Suprapubic skin (tissue), 4 donors: ENCODE measurements around the gene RMND5B. TPM values are rescaled to one million over a fixed set of nuclear protein-coding genes. Genes with fewer than 3 reads are reported as not detected.

Experiments
- DNase-seq, 2 donors: peaks; one replicate each; pipeline ENCODE4 v3.0.0-alpha.2; 2019; ENCODE audit warnings: low spot score in 2 of 2
- H3K27ac ChIP-seq: fragments of 200-600 bp; sonication (generic); one replicate; pipeline ENCODE4 v1.5.1; 2019
- H3K27me3 ChIP-seq: fragments of 200-600 bp; sonication (generic); one replicate; pipeline ENCODE4 v1.5.1; 2019
- H3K36me3 ChIP-seq: fragments of 200-600 bp; sonication (generic); one replicate; pipeline ENCODE4 v1.5.1; 2019
- H3K4me1 ChIP-seq: fragments of 200-600 bp; sonication (generic); one replicate; pipeline ENCODE4 v1.5.1; 2019
- H3K4me3 ChIP-seq: fragments of 200-600 bp; sonication (generic); one replicate; pipeline ENCODE4 v1.5.1; 2019; ENCODE audit warnings: mild to moderate bottlenecking
- H3K9me3 ChIP-seq: fragments of 200-600 bp; sonication (generic); one replicate; pipeline ENCODE4 v1.5.1; 2019
- CTCF ChIP-seq, 2 donors: fragments of 200-600 bp in 1 of 2; fragments of 450-650 bp in 1 of 2; sonication (generic) in 1 of 2; IDR thresholded peaks; one replicate each; pipeline ENCODE4 v1.5.1; 2016 to 2019; ENCODE audit warnings: antibody characterized with exemption in 2 of 2, mild to moderate bottlenecking in 1 of 2, moderate library complexity in 1 of 2
- EP300 ChIP-seq: sonication (generic); formaldehyde crosslinking; IDR thresholded peaks from one replicate; pipeline ENCODE4 v1.6.1; 2017; ENCODE audit warnings: antibody characterized with exemption
- POLR2A ChIP-seq, 2 donors: fragments of 450-650 bp; IDR thresholded peaks; one replicate each; pipeline ENCODE4 v1.6.1; 2017; ENCODE audit warnings: antibody characterized with exemption in 2 of 2, mild to moderate bottlenecking in 2 of 2, moderate library complexity in 2 of 2
- POLR2AphosphoS5 ChIP-seq, 3 donors: sonication (generic); formaldehyde crosslinking; IDR thresholded peaks; one replicate each; pipeline ENCODE4 v1.6.1; 2017; ENCODE audit warnings: antibody characterized with exemption in 3 of 3
- WGBS: methylation state at CpG from one replicate; pipeline ENCODE4 v1.1.5; 2018; 5-methylcytosine and 5-hydroxymethylcytosine counted together
- total RNA-seq, 4 donors: library from RNA; depleted of rRNA; stranded (reverse); fragments of >200 nt; gene quantifications; one replicate each; pipeline ENCODE4 v1.1.0, GENCODE V29; 2016

RMND5B gene
- total RNA-seq, 4 donors from 2014 or later: 38.6 to 60.6 (median 42.9) TPM

DNA sequence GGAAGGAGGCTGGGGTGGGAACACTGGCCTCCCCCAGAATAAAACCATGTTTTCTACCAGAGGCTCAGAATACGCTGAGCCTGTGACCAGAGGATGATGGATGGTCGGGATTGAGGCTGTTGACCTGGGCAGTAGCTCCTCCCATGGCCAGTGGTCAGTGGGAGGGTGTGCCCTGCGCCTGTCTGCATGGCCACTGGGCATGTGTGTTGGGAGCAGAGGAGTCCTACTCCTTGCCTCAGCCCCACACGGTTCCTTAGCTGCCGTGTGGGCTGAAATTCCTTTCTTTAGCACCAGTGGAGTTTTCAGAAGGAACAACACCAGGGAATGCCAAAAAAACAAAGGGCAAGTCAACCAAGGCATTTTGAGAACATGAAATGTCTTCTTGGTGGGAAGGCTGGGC lies 8.5 kb upstream of the RMND5B start:
- 90% methylated on average over 5 of the region's 5 CpGs for WGBS
- Histone ChIP-seq H3K27ac (peak overlapping the region; percentile 74), H3K4me3 (no peak overlapping the region), H3K27me3 (peaks cover 20% of the 10 kb centered on the region), H3K9me3 (no peaks in the 10 kb centered on the region), H3K4me1 (peaks cover 46% of the 10 kb centered on the region), H3K36me3 (no peaks in the 10 kb centered on the region)
- no peak for TF ChIP-seq CTCF (IDR thresholded peaks at IDR 0.05)
- TF ChIP-seq EP300: no peak
- no peak for TF ChIP-seq POLR2A (IDR thresholded peaks at IDR 0.05)
- no peak for TF ChIP-seq POLR2AphosphoS5 (IDR thresholded peaks at IDR 0.05)
- no peak for DNase-seq

DNA sequence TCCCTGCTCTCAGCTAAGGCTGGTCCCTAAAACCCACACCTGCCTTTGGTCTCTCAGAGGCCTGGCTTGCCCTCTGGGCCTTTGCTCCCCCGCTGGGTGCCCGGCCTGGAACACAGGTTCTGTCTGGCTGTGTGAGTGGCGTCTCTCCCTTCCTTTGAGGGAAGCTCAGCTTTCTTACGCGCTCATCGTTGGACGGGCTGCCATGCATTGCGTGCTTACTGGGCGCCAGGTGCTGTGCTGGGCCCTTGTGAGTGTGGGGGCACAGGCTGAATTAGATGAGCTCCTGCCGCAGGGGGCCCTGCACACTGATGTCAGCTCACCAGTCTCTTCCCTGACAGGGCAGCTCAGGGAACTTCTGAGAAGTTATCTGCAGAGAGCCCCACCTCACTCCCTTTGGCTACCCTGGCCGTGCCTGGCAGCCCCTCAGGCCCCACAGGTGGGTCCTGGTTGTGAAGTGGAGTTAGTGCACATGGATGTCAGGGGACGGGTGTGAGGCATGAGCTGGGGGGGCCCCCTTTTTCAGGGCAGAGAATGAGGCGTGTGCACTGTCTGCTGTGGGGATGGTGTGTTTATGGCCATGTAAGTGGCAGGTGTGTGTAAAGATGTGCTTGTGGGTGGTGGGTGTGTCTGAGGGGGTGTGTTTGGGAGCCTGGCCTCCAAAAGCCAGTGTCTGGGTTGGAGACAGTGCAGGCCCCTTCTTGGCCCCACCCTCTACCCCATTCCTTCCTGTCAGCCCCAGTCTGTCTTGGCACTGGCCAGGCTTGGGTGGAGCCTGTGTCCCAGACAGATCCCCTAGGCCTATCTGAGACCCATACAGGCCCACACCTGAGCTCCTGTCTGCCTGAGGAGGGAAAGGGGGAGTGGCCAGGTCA lies 7.5 kb upstream of the RMND5B start:
- TF ChIP-seq CTCF (IDR thresholded peaks at IDR 0.05) (no peak), POLR2A (IDR thresholded peaks at IDR 0.05) (no peak)
- Histone ChIP-seq H3K4me3 (no peak overlapping the region), H3K4me1 (peaks cover 49% of the 10 kb centered on the region), H3K27ac (peak overlapping the region; percentile 74), H3K36me3 (no peaks in the 10 kb centered on the region), H3K9me3 (no peaks in the 10 kb centered on the region), H3K27me3 (peaks cover 20% of the 10 kb centered on the region)
- 88% methylated on average over 12 of the region's 13 CpGs for WGBS
- no peak for DNase-seq

DNA sequence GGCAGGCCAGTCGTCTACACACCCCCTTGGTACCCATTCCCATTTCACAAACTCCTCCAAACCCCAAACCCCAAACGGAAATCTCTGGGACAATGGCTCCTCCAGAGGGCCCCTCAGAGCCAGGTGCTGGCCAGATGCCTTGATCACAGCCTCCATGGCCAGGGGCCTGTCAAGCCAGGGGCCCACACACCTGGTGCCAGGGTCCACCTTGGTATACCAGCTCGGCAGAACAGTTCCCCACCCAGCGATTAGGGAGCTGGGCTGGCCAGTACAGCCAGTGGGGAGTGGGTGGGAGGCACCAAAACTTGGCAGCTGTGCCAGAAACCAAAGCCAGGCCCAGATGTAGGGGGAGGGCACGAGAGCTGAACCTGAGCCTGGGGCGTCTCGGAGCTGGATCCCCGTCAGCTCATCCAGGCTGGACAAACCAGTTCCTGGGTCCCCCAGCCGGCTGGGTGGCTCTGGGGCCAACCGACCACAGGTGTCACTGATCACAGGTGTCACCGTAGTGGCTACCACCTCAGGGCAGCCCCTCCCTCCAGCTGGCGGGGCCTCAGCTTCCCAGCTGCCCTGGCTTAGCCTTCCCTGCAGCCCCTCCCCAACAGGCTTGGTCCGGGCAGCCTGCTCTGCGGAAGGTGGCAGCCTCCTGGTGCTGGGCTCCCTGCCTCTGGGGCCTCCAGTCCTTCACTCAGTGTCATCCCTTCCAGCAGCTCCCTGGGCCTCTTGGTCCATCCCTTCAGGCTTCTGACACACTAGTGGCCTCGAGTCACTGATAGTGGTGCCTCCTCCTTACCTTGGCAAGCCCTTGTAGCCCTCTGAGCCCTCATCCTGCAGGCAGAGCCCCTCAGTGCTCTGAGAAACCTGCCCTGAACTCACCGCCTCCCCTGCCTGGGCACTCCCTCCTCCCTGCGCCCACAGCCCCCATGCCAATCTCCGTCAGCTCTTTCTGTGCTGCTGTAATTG lies 6.6 kb upstream of the RMND5B start:
- DNase-seq: peak in 1 of 2 donors; percentile 78
- Histone ChIP-seq H3K27me3 (peaks cover 18% of the 10 kb centered on the region), H3K9me3 (no peaks in the 10 kb centered on the region), H3K4me3 (no peak overlapping the region), H3K4me1 (peaks cover 49% of the 10 kb centered on the region), H3K36me3 (no peaks in the 10 kb centered on the region), H3K27ac (peak overlapping the region; percentile 74)
- TF ChIP-seq CTCF (IDR thresholded peaks at IDR 0.05) (no peak), POLR2A (IDR thresholded peaks at IDR 0.05) (no peak), EP300 (no peak), POLR2AphosphoS5 (IDR thresholded peaks at IDR 0.05) (peak in 1 of 3 donors; percentile 50)
- WGBS: 68% methylated on average over 7 of the region's 18 CpGs

GRCh38 chr5:178125253-178125906 lies 5.4 kb upstream of the RMND5B start:
- 57% methylated on average over 10 of the region's 10 CpGs for WGBS
- Histone ChIP-seq H3K27ac (peak overlapping the region; percentile 74), H3K36me3 (no peaks in the 10 kb centered on the region), H3K4me1 (peaks cover 57% of the 10 kb centered on the region), H3K4me3 (no peak overlapping the region), H3K27me3 (peaks cover 13% of the 10 kb centered on the region), H3K9me3 (no peaks in the 10 kb centered on the region)
- TF ChIP-seq CTCF (IDR thresholded peaks at IDR 0.05): no peak
- no peak for TF ChIP-seq EP300
- TF ChIP-seq POLR2AphosphoS5 (IDR thresholded peaks at IDR 0.05): no peak
- no peak for TF ChIP-seq POLR2A (IDR thresholded peaks at IDR 0.05)
- no peak for DNase-seq
